ENCODE measurements around the gene NR4A2. TPM values are rescaled to one million over a fixed set of nuclear protein-coding genes. Genes with fewer than 3 reads are reported as not detected.

The NR4A2 gene
- polyA plus RNA-seq, 1 donor (not counting 4 experiments of a cell fraction or from before 2014, with no cell fraction given) = 4.5 TPM

DNA sequence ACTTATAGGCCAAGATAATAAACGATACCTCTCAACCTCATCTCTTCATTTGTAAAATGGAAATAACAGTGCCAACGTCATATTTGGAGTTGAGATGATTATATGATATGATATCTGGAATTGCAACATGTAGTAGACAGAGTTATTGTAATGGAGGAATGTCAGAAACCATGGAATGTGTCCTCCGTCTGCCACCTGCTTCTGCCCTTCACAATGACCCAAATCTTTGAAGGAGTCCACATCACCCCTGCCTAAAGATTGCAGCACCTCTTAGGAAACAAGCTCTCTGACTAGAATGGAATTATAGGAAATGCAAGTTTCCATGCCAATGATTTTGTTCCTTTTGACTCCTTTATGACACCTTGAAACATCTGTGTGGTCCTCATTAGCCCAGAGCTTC, 14.9 kb downstream of the NR4A2 start:
- FAIRE-seq (no peak), DNase-seq (ENCODE audit: low read depth, low spot score) (no peak)
- Histone ChIP-seq H3K4me3 (ENCODE audit: control insufficient read depth in 2 of 3, extremely low read depth in 1 of 3, insufficient read depth in 2 of 3, low read depth in 1 of 3, low read length in 3 of 3) (no peak overlapping the region), H3K79me2 (ENCODE audit: control insufficient read depth, insufficient read depth, low read length) (no peaks in the 10 kb centered on the region), H3K27me3 (ENCODE audit: control insufficient read depth, extremely low read depth, insufficient read depth, low read length) (peaks cover 34% of the 10 kb centered on the region), H3K27ac (ENCODE audit: control insufficient read depth, insufficient read depth, low read length) (no peak overlapping the region), H3K36me3 (ENCODE audit: control insufficient read depth in 2 of 2, extremely low read depth in 1 of 2, insufficient read depth in 2 of 2, low read length in 2 of 2) (no peaks in the 10 kb centered on the region), H3K9ac (ENCODE audit: control insufficient read depth, extremely low read depth, insufficient read depth, low read length) (no peak overlapping the region), H3K9me3 (ENCODE audit: control insufficient read depth, low read depth, low read length) (no peaks in the 10 kb centered on the region), H3K4me1 (ENCODE audit: control insufficient read depth, extremely low read depth, insufficient read depth, low read length) (peaks cover 9% of the 10 kb centered on the region), H3K9me1 (ENCODE audit: control insufficient read depth, extremely low read depth, insufficient read depth, low read length) (no peaks in the 10 kb centered on the region), H4K20me1 (ENCODE audit: control insufficient read depth, extremely low read depth, insufficient read depth, low read length) (no peaks in the 10 kb centered on the region), H2AFZ (ENCODE audit: control insufficient read depth, low read length) (no peak overlapping the region), H3K4me2 (ENCODE audit: control insufficient read depth, extremely low read depth, insufficient read depth, low read depth, low read length) (no peak overlapping the region)
- dilution Hi-C loops (cut with MboI; ENCODE audit: extremely low pct_ligation_motif_present, low sequenced_read_pairs) = no loop called here
- no peak for TF ChIP-seq EZH2 (IDR thresholded peaks at IDR 0.05; ENCODE audit: low read length)
- TF ChIP-seq, protein P1, sequence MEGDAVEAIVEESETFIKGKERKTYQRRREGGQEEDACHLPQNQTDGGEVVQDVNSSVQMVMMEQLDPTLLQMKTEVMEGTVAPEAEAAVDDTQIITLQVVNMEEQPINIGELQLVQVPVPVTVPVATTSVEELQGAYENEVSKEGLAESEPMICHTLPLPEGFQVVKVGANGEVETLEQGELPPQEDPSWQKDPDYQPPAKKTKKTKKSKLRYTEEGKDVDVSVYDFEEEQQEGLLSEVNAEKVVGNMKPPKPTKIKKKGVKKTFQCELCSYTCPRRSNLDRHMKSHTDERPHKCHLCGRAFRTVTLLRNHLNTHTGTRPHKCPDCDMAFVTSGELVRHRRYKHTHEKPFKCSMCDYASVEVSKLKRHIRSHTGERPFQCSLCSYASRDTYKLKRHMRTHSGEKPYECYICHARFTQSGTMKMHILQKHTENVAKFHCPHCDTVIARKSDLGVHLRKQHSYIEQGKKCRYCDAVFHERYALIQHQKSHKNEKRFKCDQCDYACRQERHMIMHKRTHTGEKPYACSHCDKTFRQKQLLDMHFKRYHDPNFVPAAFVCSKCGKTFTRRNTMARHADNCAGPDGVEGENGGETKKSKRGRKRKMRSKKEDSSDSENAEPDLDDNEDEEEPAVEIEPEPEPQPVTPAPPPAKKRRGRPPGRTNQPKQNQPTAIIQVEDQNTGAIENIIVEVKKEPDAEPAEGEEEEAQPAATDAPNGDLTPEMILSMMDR (optimal IDR thresholded peaks at IDR 0.05 in 1 of 3, IDR thresholded peaks at IDR 0.05 in 1 of 3, conservative IDR thresholded peaks at IDR 0.05 in 1 of 3; ENCODE audit: extremely low read depth in 1 of 3, insufficient read depth in 2 of 3, low read length in 3 of 3) = no peak

DNA sequence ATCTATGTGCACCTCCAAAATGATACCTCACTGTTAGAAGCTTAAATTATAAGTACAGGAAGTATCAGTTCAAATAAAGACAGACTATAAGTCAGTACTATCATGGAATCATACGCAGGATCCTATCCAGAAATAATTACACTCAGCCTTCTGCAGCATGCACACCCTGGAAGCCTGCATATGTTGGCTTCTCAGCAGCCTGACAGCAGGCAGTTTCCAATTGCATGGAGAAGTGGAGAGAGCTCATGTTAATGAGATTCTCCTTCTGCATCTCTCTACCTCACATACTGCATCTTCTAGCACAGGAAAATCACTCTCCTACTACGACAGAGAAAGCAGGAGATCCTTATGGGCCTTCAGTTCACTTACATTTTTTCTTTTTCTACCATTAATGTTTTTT, 20.5 kb downstream of the NR4A2 start:
- Histone ChIP-seq H3K27me3 (ENCODE audit: control insufficient read depth, extremely low read depth, insufficient read depth, low read length) (no peaks in the 10 kb centered on the region), H3K4me1 (ENCODE audit: control insufficient read depth, extremely low read depth, insufficient read depth, low read length) (no peaks in the 10 kb centered on the region), H3K9me3 (ENCODE audit: control insufficient read depth, low read depth, low read length) (no peaks in the 10 kb centered on the region), H3K4me2 (ENCODE audit: control insufficient read depth, extremely low read depth, insufficient read depth, low read depth, low read length) (no peak overlapping the region), H3K4me3 (ENCODE audit: control insufficient read depth in 2 of 3, extremely low read depth in 1 of 3, insufficient read depth in 2 of 3, low read depth in 1 of 3, low read length in 3 of 3) (no peak overlapping the region), H3K36me3 (ENCODE audit: control insufficient read depth in 2 of 2, extremely low read depth in 1 of 2, insufficient read depth in 2 of 2, low read length in 2 of 2) (no peaks in the 10 kb centered on the region), H4K20me1 (ENCODE audit: control insufficient read depth, extremely low read depth, insufficient read depth, low read length) (no peaks in the 10 kb centered on the region), H3K79me2 (ENCODE audit: control insufficient read depth, insufficient read depth, low read length) (no peaks in the 10 kb centered on the region), H3K9ac (ENCODE audit: control insufficient read depth, extremely low read depth, insufficient read depth, low read length) (no peak overlapping the region), H2AFZ (ENCODE audit: control insufficient read depth, low read length) (no peak overlapping the region), H3K27ac (ENCODE audit: control insufficient read depth, insufficient read depth, low read length) (no peak overlapping the region), H3K9me1 (ENCODE audit: control insufficient read depth, extremely low read depth, insufficient read depth, low read length) (no peaks in the 10 kb centered on the region)
- DNase-seq (ENCODE audit: low read depth, low spot score) (no peak), FAIRE-seq (no peak)
- dilution Hi-C loops (cut with MboI; ENCODE audit: extremely low pct_ligation_motif_present, low sequenced_read_pairs) = no loop called here
- TF ChIP-seq, protein P1 (optimal IDR thresholded peaks at IDR 0.05 in 1 of 3, IDR thresholded peaks at IDR 0.05 in 1 of 3, conservative IDR thresholded peaks at IDR 0.05 in 1 of 3; ENCODE audit: extremely low read depth in 1 of 3, insufficient read depth in 2 of 3, low read length in 3 of 3) = no peak
- no peak for TF ChIP-seq EZH2 (IDR thresholded peaks at IDR 0.05; ENCODE audit: low read length)

Measured in keratinocyte (primary cell).